Mucosa of descending colon (tissue), 3 donors: ENCODE data around the gene DNAH3. TPM values are rescaled to one million over a fixed set of nuclear protein-coding genes. Genes with fewer than 3 reads are reported as not detected.

Experiments
- ATAC-seq: fragments of 200-7000 bp; cut with Tn5 transposase; one replicate; pipeline ENCODE4 v1.9.1; 2020; ENCODE audit warnings: mild to moderate bottlenecking, moderate library complexity
- DNase-seq, 3 donors: peaks; one replicate each; pipeline ENCODE4 v3.0.0-alpha.2; 2020
- H3K36me3 ChIP-seq: fragments of 200-600 bp; one replicate; pipeline ENCODE4 v1.8.0; 2021; ENCODE audit warnings: low read depth, mild to moderate bottlenecking
- H3K4me1 ChIP-seq: fragments of 200-600 bp; one replicate; pipeline ENCODE4 v1.8.0; 2021; ENCODE audit warnings: low read depth, mild to moderate bottlenecking
- H3K4me3 ChIP-seq: fragments of 200-600 bp; one replicate; pipeline ENCODE4 v1.8.0; 2021; ENCODE audit warnings: mild to moderate bottlenecking
- H3K9me3 ChIP-seq: fragments of 200-600 bp; one replicate; pipeline ENCODE4 v1.8.0; 2021; ENCODE audit warnings: mild to moderate bottlenecking
- intact Hi-C, 2 donors: fragments of 100-400 bp; cut with DNase I in 1 of 2; cut with micrococcal nuclease in 1 of 2; formaldehyde crosslinking; loops; one replicate each; pipeline versions ENCODE4 v1.11.0 to v1.11.1; 2022; cut with DNase I, micrococcal nuclease
- total RNA-seq, 3 donors: library from RNA; stranded (reverse); fragmentation: NEBNext Ultra II Directional in 2 of 3; extraction: Animal tissue kit (Norgen Biotek cat#: 25700) in 2 of 3; gene quantifications; one replicate each; pipeline versions ENCODE4 v1.2.1 to v1.2.4, GENCODE V29; 2021 to 2023
- TF ChIP-seq, protein P1 (sequence below): fragments of 200-600 bp; IDR thresholded peaks from one replicate; pipeline ENCODE4 v1.8.0; 2022; ENCODE audit warnings: antibody characterized with exemption, mild to moderate bottlenecking
- donor health status: DM: no; HTN: no; CAD: no; lungs with moderate emphysema.
- donor health status: DM: no; HTN: no; CAD: no.
- donor health status: DM: no; HTN: yes; CAD: no.

Gene DNAH3
- total RNA-seq, 3 donors from 2014 or later: 2.2 to 6.4 (median 2.9) TPM

DNA sequence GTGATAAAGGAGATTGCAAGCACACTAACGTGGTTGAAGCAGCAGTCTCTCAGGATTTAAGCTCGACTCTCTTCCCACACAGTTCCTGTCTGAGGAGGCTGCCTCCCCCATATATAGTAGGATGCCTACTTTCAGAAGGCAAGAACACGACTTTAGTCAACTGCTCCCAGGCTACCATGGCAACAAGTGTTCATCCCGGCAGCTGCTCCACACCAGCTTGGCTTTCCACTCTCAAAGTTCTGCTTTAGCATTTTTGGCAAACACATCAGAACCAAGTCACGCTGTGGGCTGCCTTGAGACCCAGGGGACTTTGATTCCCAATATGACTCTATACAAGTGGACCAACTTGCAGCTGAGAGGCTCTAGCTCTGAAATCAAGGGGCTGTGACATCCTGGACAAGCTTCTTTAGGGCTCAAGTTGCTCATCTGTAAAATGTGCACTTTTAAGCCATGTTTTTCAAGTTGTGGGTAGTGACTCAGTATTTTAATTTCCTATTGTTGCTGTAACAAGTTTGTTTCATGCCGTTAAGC is 44.2 kb upstream of the DNAH3 start:
- H3K4me1 ChIP-seq: peaks cover 1% of the 10 kb centered on the region
- H3K36me3 ChIP-seq: no peaks in the 10 kb centered on the region
- DNase-seq (no peak), ATAC-seq (no peak)
- intact Hi-C loops: no loop called here
- TF ChIP-seq, protein P1, sequence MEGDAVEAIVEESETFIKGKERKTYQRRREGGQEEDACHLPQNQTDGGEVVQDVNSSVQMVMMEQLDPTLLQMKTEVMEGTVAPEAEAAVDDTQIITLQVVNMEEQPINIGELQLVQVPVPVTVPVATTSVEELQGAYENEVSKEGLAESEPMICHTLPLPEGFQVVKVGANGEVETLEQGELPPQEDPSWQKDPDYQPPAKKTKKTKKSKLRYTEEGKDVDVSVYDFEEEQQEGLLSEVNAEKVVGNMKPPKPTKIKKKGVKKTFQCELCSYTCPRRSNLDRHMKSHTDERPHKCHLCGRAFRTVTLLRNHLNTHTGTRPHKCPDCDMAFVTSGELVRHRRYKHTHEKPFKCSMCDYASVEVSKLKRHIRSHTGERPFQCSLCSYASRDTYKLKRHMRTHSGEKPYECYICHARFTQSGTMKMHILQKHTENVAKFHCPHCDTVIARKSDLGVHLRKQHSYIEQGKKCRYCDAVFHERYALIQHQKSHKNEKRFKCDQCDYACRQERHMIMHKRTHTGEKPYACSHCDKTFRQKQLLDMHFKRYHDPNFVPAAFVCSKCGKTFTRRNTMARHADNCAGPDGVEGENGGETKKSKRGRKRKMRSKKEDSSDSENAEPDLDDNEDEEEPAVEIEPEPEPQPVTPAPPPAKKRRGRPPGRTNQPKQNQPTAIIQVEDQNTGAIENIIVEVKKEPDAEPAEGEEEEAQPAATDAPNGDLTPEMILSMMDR: no peak
- no peak overlapping the region for H3K4me3 ChIP-seq
- H3K9me3 ChIP-seq: no peaks in the 10 kb centered on the region

DNA sequence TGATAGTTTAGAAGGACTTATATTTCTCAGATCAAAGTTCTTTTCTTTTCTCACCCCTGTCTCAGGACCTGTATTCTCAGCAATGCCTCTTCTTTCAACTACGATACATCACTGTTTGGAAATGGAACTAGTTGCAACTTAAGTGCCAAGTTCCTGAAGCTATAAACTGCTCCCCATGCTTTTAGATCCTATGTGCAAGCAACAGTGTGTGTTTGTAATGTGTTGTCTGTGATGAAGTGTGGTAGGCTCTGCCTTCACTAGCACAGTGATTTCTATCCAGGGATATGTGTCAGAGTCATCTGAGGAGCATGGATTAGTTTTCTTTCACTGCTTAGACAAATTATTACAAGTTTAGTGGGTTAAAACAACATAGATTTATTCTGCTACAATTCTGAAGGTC is 42.3 kb upstream of the DNAH3 start:
- TF ChIP-seq, protein P1: no peak
- H3K36me3 ChIP-seq: no peaks in the 10 kb centered on the region
- no peak overlapping the region for H3K4me3 ChIP-seq
- H3K9me3 ChIP-seq: no peaks in the 10 kb centered on the region
- ATAC-seq: no peak
- intact Hi-C loops: no loop called here
- peaks cover 8% of the 10 kb centered on the region for H3K4me1 ChIP-seq
- no peak for DNase-seq

DNA sequence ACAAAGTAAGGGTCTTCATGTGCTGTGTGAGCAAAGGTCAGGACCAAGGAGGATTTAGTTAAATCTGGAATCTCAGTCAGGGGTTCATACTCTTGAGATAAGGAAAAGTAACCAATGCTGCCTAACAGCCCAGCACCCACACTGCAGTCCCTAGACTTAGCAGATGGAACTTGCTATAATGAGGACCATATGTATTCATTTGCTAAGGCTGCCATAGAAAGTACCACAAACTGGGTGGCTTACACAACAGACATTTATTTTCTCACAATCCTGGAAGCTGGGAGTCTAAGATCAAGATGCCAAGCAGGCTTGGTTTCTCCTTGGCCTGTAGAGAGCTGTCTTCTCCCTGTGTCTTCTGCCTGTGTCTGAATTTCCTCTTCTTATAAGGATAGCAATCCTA is 40.0 kb upstream of the DNAH3 start:
- TF ChIP-seq, protein P1: no peak
- Histone ChIP-seq H3K36me3 (no peaks in the 10 kb centered on the region), H3K9me3 (no peaks in the 10 kb centered on the region), H3K4me3 (no peak overlapping the region), H3K4me1 (peaks cover 8% of the 10 kb centered on the region)
- ATAC-seq (no peak), DNase-seq (no peak)
- intact Hi-C loops: no loop called here

DNA sequence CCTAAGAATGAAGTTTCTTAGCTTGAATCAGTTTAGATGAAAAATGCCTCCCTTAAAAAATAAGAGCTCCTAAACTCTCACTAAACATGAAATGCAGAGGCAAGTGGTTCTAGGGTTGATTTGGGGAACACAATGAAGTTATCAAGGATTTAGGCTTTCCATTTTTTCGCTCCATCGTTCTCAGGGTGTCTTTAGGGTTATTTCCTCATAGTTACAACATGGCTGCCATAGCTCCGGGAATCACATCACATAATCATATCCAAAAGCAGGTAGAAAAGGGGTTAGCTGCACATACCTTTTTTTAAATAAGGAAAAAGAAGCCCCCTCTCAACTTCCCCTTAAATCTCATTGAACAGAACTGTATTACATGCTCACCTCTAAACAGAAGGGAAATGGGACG is 39.4 kb upstream of the DNAH3 start:
- H3K4me1 ChIP-seq: peaks cover 8% of the 10 kb centered on the region
- H3K9me3 ChIP-seq: no peaks in the 10 kb centered on the region
- H3K36me3 ChIP-seq: no peaks in the 10 kb centered on the region
- TF ChIP-seq, protein P1: no peak
- ATAC-seq (no peak), DNase-seq (no peak)
- intact Hi-C loops: no loop called here
- H3K4me3 ChIP-seq: no peak overlapping the region

DNA sequence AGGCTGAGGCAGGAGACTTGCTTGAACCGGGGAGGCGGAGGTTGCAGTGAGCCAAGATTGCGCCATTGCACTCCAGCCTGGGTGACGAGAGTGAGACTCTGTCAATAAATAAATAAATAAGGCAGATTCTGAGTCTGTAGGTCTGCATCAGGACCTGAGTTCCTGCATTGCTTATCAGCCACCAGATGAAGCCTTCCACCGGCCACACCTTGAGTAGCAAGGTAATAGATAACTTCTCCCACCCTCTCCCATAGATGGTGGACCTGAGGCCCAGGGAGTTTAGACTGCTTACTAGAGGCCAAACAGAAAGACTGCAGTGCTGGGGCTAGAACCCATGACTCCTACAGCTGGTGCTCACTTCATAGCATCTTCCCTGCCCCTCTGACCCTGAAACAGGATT is 38.7 kb upstream of the DNAH3 start:
- TF ChIP-seq, protein P1: no peak
- H3K36me3 ChIP-seq: no peaks in the 10 kb centered on the region
- no peak for DNase-seq
- peak; percentile 10 for ATAC-seq
- H3K9me3 ChIP-seq: no peaks in the 10 kb centered on the region
- no peak overlapping the region for H3K4me3 ChIP-seq
- intact Hi-C loops: no loop called here
- H3K4me1 ChIP-seq: peaks cover 8% of the 10 kb centered on the region

DNA sequence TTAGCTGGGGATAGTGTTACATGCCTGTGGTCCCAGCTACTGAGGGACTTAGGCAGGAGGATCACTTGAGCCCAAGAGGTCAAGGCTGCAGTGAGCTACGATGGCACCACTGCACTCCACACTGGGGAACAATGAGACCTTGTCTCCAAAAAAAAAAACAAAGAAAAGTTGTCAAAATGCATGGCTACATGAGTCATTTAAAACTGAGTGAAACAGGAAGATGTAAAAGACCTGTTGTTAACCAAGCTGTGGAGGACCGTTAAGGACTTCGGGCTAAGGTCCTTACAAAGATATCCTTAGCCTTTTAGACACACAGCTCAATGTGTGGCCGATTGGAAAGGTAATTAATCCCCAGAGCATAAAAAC is 35.7 kb upstream of the DNAH3 start:
- H3K36me3 ChIP-seq: no peaks in the 10 kb centered on the region
- ATAC-seq (no peak), DNase-seq (no peak)
- peaks cover 8% of the 10 kb centered on the region for H3K4me1 ChIP-seq
- H3K4me3 ChIP-seq: no peak overlapping the region
- intact Hi-C loops: no loop called here
- no peaks in the 10 kb centered on the region for H3K9me3 ChIP-seq
- TF ChIP-seq, protein P1: no peak
